Panc1 (cell line): ENCODE measurements around the gene HERC6.
"Not testable (repeated sequence)": the region's sequence is repeated elsewhere in the genome, so short reads cannot be mapped to it uniquely, and the experiment has no call there.

Experiments used
- TF ChIP-seq, protein P1 (sequence below): fragments of 450-650 bp; IDR thresholded peaks from 2 replicates; pipeline ENCODE4 v1.5.1; 2017; ENCODE audit warnings: mild to moderate bottlenecking
- TF ChIP-seq, protein P2 (sequence below), 2 experiments: IDR thresholded peaks; 2 replicates each; pipeline ENCODE4 v1.6.1; 2011 to 2012; ENCODE audit warnings: low read depth in 2 of 2, control low read depth in 1 of 2, low read length in 1 of 2, mild to moderate bottlenecking in 1 of 2, moderate library complexity in 1 of 2; ENCODE audit not compliant: insufficient read depth in 1 of 2

DNA sequence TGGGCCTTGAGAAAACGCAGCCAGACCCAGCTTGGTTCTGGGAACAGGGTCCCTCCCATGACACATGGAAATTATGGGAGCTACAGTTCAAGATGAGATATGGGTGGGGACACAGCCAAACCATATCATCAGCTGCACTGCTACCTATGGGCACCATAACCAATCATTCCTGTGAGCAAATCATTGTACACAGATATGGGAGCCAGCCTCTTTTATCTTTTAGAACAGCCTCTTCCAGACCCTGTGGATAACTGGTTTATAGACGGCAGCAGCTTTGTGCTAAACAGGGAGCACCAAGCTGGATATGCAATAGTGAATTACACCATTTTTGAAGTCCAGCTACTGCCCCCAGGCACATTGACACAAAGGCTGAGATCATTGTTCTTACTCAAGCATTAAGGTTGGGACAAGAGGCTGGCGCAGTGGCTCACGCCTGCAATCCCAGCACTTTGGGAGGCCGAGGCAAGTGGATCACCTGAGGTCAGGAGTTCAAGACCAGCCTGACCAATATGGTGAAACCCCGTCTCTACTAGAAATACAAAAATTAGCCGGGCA lies 69.6 kb downstream of the HERC6 start:
- TF ChIP-seq, protein P1, sequence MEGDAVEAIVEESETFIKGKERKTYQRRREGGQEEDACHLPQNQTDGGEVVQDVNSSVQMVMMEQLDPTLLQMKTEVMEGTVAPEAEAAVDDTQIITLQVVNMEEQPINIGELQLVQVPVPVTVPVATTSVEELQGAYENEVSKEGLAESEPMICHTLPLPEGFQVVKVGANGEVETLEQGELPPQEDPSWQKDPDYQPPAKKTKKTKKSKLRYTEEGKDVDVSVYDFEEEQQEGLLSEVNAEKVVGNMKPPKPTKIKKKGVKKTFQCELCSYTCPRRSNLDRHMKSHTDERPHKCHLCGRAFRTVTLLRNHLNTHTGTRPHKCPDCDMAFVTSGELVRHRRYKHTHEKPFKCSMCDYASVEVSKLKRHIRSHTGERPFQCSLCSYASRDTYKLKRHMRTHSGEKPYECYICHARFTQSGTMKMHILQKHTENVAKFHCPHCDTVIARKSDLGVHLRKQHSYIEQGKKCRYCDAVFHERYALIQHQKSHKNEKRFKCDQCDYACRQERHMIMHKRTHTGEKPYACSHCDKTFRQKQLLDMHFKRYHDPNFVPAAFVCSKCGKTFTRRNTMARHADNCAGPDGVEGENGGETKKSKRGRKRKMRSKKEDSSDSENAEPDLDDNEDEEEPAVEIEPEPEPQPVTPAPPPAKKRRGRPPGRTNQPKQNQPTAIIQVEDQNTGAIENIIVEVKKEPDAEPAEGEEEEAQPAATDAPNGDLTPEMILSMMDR = not testable (repeated sequence)
- TF ChIP-seq, protein P2, sequence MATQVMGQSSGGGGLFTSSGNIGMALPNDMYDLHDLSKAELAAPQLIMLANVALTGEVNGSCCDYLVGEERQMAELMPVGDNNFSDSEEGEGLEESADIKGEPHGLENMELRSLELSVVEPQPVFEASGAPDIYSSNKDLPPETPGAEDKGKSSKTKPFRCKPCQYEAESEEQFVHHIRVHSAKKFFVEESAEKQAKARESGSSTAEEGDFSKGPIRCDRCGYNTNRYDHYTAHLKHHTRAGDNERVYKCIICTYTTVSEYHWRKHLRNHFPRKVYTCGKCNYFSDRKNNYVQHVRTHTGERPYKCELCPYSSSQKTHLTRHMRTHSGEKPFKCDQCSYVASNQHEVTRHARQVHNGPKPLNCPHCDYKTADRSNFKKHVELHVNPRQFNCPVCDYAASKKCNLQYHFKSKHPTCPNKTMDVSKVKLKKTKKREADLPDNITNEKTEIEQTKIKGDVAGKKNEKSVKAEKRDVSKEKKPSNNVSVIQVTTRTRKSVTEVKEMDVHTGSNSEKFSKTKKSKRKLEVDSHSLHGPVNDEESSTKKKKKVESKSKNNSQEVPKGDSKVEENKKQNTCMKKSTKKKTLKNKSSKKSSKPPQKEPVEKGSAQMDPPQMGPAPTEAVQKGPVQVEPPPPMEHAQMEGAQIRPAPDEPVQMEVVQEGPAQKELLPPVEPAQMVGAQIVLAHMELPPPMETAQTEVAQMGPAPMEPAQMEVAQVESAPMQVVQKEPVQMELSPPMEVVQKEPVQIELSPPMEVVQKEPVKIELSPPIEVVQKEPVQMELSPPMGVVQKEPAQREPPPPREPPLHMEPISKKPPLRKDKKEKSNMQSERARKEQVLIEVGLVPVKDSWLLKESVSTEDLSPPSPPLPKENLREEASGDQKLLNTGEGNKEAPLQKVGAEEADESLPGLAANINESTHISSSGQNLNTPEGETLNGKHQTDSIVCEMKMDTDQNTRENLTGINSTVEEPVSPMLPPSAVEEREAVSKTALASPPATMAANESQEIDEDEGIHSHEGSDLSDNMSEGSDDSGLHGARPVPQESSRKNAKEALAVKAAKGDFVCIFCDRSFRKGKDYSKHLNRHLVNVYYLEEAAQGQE (IDR thresholded peaks at IDR 0.05; ENCODE audit: insufficient read depth in 1 of 2, low read depth in 2 of 2, low read length in 1 of 2) = not testable (repeated sequence)
